ENCODE measurements around the gene VTN.
A peak's percentile ranks its signal among the peaks of the same experiment; 100 is the strongest.

VTN gene

DNA sequence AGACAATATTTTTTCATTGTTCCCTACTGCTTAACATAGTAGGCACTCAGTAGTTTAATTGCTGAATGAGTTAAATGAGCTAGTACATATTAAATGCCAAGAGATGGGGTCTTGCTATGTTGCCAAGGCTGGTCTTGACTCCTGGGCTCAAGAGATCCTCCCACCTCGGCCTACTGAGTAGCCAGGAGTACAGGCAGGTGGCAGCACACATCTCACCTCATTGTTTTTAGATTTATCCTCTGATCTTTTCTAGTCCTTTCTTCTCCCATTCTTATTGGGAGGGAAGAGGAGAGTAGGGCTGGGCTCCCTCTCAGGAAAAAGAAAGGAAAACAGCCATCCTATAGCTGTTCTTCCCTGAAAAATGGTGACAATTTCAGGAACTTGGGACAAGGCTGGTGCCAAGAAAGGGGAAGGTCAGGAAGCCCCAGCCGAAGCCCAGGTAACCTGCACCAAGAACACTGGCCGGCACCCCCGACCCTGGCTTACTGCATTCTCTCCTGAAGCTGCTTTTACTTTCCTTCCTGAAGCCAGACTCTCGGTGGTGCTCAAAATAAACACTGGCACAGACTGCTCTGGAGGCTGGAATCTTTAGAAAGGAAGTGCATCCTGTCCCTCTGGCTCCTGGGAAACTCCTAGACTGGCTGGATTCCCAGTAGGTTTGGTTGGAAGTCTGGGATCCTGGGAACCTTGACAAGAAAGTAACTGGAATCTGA is 31.9 kb downstream of the VTN start:
- no peak overlapping the region for H3K4me3 ChIP-seq (ENCODE audit: low read depth, low read length)
- TF ChIP-seq CTCF (IDR thresholded peaks at IDR 0.05; ENCODE audit: low read depth, low read length, missing control alignments) = no peak
- DNase-seq (ENCODE audit: low read depth) = no peak

DNA sequence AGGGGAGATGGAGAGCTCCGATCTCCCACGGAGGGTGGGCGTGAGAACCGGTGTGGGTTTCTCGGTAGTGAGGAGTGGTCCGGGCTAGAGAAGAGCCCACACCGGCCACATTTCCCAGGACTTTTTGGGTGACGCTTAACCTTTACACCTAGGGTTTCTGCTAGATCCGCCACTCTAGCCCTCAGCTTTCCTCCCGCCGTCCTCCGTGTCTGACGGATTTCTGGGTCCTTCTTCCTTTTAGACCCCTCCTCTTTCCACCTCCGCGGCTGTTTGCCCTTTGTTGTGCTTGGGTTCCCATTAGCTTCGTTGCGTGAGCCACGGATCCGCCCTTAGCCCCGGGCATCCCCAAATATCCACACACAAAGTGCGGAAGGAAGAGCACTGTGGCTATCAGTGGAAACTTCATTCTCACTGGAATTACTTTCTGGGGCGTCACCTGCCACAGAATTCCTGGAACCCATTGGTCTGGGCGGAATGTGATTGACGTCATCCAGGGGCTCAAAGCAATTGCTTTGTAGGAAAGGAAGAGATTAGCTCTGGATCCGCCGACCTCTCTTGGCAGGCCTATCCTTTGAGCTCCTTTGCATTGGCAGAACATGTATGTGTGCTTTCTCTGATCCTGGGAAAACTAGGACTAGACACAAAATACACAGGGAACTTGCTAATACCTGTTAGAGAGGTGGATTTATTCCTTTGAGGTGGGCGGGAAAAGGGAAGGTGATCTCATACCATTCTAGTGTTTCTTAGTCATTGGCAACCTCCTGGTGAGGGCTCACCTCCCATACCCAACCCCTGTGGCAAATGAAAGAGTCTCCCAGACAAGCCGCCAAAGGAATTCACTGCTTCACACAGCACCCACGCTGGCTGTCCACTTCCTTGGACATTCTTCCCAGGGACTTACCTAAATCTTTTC is 33.9 kb downstream of the VTN start:
- TF ChIP-seq CTCF (IDR thresholded peaks at IDR 0.05; ENCODE audit: low read depth, low read length, missing control alignments) = no peak
- peak overlapping the region; percentile 77 for H3K4me3 ChIP-seq (ENCODE audit: low read depth, low read length)
- no peak for DNase-seq (ENCODE audit: low read depth)

DNA sequence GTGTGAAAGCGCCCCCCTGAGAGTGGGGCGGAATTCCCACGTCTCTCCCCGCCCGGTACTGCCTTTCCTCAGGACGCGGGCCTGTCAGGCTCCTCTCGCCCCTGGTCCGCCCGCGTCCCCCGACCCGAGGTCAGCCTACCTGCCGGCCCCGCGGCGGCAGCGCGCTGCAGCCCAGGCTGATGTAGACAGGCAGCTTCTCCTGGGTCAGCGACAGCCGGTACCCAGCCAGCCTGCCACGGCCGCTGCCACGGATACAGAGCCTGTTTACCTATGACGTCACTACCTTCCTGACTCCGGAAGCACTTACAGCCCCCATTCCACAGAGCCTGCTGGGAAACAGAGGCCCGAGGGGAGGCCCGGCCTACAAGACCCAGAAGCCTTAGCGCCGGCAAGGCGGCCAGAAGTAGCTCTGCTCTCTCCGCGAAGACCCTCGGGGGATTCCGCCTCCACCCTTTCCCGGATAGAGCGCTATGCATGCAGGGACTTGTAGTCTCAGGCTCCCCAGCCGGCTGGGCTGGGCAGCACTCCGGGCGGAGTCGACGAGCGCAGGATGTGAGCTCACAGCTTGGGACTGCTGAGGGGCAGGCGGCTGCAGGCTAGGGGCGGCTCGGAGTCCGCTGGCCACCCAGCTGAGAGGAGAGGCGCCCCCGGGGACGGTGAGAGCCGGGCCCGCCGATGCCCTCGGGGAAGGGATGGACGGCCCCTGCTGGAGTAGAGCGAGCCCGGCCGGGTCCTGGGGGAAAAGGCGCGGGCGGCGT is 34.7 kb downstream of the VTN start, which contains the start of the genes IFT20 and TNFAIP1:
TSS of gene IFT20 (minus strand) at position 272 of the 758 bp plus-strand sequence. CDS start 3,487 bp downstream, outside the sequence.
TSS of gene TNFAIP1 (plus strand) at position 561 of the 758 bp plus-strand sequence. CDS start 3,761 bp downstream, outside the sequence.
- DNase-seq (ENCODE audit: low read depth) = peak; percentile 99
- H3K4me3 ChIP-seq (ENCODE audit: low read depth, low read length) = peak within 1 kb of the TSS; percentile 77
- TF ChIP-seq CTCF (IDR thresholded peaks at IDR 0.05; ENCODE audit: low read depth, low read length, missing control alignments) = no peak

GRCh38 chr17:28334666-28335200 is 35.4 kb downstream of the VTN start:
- peak overlapping the region; percentile 77 for H3K4me3 ChIP-seq (ENCODE audit: low read depth, low read length)
- DNase-seq (ENCODE audit: low read depth) = no peak
- TF ChIP-seq CTCF (IDR thresholded peaks at IDR 0.05; ENCODE audit: low read depth, low read length, missing control alignments) = no peak

DNA sequence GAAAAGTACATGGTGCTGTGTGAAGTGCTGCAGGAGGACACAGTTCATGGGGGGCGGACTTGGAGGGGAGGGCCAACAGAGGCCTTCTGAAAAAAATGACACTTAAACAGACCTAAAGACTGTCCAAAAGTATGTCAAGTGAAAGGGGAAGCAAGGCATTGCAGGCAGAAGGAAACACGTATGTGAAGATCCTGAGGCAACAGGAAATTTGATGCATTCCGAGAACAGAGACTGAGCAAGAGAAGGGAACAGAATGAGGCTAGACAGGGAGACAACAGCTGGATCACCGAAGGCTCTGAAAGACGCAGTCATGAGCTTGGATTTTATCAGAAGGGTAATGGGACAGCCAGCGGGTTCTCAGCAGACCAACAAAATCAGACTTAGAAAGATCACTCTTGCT is 35.9 kb downstream of the VTN start:
- H3K4me3 ChIP-seq (ENCODE audit: low read depth, low read length) = peak overlapping the region; percentile 77
- TF ChIP-seq CTCF (IDR thresholded peaks at IDR 0.05; ENCODE audit: low read depth, low read length, missing control alignments) = no peak
- DNase-seq (ENCODE audit: low read depth) = no peak

DNA sequence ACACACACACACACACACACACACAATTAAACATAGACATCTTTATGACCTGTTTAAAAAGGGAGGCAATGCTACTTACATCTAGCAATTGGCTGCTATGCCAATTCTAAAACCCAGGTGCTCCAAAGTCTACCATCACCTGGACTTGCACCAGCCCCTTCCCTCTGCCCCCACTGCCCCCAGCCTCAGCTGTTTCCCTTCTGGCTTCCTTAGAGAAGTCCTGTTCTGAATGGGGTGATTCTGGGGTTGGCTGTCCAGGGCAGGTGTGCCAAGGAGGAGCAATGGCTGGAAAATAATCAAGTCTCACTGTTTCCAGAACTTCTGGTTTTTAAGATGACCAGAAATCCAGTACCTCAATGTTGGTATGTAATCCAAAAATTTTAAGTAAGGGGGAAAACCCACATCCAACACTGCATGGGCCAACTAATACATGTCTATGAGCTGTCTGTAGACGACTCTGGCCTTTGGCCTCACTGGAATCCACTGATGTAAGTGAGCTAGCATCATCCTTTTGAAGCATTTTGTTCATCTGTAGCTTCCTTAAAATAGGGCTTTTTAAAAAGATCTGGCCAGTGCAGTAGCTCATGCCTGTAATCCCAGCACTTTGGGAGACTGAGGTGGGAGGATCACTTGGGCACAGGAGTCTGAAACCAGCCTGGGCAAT is 36.9 kb downstream of the VTN start:
- DNase-seq (ENCODE audit: low read depth) = no peak
- no peak overlapping the region for H3K4me3 ChIP-seq (ENCODE audit: low read depth, low read length)
- TF ChIP-seq CTCF (IDR thresholded peaks at IDR 0.05; ENCODE audit: low read depth, low read length, missing control alignments) = no peak
